NCI-H2029 (cell line): ENCODE results near the gene SH3GL1.
"Not testable (repeated sequence)": the region's sequence is repeated elsewhere in the genome, so short reads cannot be mapped to it uniquely, and the experiment has no call there.

Source experiments
- DNase-seq: peaks from one replicate; lab custom pipeline; 2025; lab: John Stamatoyannopoulos, UW

The SH3GL1 gene

DNA sequence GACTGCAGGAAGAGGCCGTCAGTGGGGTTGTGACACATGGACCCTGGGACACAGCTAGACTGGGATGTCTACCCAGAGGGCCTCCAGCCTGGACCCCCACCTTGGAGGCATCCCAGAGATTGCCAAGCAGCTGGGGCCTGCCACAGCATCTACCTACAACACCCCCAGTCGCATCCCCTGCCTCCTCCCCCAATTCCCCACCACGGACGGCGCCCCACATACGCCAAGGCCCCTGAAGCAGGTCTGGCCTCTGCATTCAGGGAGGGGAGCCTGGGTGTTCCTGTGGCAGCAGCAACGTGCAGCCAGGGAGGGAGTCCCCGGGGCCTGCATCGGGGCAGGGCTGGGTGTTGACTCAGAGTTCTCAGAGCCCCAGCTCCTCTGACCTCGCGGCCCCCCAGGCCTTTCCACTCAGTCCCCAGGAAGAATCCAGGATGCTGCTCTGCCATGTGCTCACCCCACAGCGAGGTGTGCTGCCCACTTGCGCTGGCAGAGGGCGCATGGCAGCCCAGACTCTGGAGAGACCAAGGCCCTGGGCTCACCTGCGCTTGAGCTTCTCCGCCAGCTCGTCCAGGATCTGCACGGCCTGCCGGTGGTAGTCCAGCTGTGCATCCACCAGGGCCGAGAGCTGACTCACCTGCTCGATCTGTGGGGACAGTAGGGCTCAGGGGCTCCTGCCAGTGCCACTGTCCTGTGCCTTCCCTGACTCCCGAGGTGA is 37.4 kb downstream of the SH3GL1 start:
- no peak for DNase-seq

DNA sequence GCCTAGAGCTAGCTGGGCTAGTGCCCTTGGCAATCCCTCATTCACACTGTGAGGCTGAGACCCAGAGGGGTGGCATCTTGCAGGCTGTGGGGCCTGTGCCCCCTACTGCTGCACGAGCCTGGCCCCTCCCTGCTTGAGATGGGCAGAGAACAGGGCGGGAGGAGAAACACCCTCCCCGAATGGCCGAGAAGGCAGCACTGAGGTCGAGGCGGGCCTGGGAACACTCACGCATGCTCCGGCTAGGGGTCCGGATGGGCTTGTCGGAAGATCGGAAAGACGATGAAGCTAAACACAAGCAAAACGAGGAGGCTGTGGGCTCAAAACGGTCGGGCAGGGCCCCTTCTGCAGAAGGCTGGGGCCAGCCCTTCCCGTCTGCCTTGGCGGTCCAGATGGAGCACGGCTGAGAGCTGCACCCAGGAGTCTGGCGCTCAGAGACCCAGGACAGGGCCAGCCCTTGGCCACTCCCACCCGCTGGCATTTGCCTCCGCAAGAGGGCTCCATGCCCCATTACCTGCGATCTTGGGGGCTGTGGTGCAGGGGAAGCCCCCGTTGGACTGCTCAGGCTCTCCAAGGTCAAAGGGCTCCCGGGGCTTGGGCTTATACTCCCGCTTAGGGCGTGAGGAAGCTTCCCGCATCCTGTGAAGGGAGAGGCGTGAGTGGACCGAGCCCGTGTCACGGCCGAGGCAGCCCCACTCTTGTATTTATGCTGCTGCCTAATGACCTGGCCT is 38.1 kb downstream of the SH3GL1 start:
- no peak for DNase-seq

DNA sequence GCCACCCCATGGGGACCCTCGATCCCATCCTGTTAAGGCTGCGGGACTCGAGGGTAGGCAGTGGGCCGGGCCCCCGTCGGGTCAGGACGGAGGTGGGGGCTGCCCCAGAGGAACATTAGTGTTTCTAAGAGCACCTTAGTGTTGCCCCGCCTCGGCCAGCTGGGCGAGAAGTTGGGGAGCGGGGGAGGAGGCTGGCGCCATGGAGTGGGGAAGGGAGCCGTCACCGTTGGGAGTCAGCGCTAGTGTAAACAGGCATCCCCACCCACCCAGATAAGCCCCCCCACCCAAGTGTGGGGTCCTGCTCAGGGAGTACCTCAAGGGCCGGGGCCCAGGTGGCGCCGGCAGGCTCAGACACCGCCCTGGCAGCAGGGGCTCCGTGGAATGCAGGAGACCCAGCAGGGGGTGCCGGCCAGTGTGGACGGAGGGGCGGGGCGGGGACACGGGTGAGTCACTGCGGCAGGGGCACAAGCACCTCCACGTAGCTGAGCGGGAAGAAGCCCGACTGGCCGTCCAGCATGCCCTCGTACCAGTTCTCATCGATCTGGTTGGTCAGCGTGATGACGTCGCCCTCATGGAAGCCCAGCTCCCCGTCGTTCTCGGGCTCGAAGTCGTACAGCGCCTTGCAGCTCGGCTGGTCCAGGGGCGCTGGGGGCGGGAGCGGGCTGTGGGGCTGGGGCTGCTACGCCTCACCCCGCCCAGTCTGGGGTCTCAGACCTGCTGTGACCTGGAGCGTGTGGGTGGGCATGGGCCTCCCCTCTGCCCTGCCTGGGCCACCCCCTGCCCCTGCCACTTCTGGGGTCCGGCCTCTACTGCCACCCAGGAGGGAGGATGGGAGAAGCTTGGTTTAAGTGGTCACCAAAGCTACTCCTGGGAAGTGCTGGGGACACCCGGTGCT is 38.9 kb downstream of the SH3GL1 start:
- no peak for DNase-seq

DNA sequence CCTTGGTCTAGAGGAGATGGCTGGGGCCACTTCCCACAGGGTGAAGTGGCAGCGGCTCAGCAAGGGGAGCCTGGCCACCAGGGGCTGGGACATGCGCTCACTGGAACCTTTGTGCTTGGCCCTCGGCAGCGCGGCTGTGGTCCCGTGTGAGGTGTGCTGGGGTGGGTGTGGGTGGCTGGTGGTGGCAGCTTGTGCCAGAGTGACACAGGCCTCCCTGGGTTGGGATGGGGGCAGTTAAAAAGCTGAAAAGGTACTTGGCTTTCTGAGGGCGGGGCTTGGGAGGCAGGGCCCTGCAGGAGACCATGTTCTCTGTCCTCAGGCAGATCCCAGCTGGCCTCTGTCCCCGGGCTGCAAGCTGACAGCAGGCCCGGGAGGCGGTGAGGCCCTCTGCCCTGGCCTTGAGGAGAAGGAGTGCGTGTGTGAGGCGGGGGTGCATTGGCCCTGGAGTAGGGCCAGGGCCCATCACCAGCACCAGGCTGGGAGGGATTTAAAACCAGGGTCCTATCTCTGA is 39.7 kb downstream of the SH3GL1 start:
- DNase-seq, result no peak

DNA sequence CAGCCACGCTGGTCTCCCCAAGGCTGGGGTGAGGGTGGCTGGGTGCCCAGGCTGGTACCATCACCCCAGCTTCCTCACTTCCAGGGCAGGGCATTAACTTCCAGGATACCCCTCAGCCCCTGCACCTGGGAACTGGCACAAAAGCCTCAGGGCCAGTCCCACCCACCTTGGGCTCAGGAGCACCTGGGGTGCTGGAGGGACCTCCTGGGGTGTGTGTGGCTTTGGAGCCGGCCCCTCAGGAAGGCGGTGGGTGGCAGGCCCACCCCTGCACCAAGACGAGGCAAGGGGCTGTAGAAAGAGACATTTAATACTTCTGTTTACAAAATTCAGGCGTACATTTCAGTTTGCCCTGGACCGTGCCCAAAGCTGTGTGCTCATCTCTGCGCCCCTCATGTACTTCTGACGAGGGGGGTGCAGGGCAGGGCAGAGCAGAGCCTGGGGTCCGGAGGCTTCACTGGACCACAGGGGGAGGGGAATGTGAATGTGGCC is 40.2 kb downstream of the SH3GL1 start:
- no peak for DNase-seq

DNA sequence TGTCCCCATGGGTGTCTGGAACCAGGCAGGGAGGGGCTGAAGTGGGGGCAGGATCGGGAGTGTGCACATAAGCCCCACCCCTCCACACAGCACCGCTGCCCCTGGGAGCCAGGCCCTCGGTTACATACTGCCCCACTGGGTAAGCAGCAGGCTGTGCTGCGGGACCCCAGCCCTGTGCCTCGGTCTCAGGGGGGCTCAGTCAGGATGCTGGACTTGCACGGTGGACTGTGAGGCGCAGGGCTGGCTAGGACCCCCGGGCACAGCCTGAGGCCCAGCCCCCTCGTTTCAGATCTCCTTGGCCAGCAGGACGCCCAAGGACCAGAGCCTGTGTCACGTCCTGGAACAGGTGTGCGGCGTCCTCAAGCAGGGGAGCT is 40.7 kb downstream of the SH3GL1 start:
- DNase-seq, result no peak

DNA sequence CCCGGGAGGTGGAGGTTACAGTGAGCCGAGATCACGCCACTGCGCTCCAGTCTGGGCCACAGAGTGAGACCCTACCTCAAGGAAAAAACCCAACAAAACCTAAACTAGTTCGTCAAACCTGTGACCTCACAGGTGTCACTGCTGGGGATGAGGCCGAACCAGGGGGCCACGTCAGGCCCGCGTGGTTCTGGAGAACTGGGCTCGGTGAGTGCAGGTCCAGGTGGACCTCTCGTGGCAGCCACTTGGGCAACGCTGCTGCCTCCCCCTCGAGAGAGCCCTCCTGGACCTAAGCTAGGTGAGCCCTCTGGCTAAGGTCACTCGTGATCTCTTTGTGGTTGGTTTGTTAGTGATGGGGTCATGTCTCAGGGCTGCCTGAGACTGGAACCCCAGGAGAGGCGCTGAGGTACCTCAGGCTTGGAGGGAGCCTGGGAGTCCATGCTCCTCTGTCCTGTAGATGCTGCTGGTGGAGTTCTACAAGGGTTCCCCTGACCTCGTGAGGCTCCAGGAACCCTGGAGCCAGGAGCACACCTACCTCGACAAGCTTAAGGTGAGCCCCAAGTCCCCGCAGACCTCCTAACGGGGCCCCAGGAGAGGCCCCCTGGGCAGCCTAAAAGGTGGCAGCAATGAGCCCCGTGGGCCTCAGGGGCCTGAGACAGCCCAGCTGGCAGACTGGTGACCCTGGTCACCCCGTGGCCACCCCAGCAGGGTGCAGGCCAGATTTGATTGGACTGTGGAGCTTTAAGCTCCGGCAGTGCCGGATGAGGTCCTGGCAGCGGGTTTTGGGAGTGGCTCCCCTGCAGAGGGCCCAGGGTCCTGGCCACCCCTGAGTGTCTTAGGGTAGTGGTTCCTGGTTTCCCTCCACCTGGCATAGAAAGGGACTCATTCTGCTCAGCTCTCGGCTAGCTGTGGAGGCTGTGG is 41.4 kb downstream of the SH3GL1 start:
- DNase-seq, result no peak

DNA sequence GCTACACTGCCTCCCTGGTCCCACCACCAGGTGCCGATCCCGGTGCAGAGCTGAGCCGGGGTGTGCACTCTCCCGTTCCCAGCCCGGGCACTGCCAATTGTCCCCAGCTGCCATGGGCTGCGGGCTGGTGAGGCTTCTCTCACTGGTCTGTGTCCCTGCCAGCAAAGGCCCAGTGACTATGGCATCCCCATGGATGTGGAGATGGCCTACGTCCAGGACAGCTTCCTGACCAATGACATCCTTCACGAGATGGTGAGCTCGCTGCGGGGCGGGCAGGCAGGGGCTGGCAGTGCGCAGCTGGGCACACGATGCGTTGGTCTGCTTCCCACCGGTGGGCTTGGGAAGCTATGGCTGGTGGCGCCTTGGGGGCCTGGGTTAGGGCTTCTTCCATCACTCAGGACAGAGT is 42.4 kb downstream of the SH3GL1 start:
- DNase-seq, result no peak

DNA sequence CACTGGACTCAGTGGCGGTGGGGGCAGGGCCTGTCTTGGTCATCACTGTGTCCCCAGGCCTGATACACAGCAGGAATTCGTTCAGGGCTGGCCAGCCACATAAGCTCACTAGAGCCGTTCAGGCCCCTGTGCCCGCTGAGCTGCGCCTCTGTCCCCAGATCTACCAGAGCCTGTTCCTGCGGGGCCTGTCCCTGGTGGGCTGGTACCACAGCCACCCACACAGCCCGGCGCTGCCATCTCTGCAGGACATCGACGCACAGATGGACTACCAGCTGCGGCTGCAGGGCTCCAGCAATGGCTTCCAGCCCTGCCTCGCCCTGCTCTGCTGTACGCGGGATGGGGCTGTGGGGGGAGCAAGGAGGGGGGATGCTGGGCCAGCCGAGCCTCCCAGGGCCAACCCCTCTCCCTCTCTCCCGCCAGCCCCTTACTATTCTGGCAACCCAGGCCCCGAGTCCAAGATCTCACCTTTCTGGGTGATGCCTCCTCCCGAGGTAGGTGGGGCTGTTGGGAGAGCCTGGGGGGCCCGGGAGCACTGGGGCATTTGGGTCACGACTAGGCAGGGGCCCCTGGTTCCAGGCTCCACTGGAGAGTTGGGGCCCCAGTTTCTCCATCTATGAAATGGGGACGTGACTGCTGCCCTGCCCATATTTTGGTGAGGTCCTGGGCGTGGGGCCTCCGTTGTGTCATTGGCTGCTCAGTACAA is 43.1 kb downstream of the SH3GL1 start:
- DNase-seq, result no peak

DNA sequence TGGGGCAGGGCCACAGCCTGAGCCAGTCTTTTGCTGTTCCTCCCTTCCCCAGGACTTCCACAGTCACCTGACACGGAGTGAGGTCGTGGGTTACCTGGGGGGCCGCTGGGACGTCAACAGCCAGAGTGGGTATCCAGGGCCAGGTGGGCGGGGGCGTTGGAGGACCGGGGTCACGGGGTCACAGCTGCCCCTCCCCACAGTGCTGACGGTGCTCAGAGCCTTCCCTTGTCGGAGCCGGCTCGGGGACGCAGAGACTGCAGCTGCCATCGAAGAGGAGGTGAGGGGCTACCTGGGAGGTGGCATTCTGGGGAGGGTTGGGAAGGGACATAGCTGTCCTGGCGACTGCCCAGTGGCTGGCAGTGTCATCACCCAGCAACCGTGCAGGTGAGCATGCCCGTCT is 45.5 kb downstream of the SH3GL1 start:
- DNase-seq, result no peak

DNA sequence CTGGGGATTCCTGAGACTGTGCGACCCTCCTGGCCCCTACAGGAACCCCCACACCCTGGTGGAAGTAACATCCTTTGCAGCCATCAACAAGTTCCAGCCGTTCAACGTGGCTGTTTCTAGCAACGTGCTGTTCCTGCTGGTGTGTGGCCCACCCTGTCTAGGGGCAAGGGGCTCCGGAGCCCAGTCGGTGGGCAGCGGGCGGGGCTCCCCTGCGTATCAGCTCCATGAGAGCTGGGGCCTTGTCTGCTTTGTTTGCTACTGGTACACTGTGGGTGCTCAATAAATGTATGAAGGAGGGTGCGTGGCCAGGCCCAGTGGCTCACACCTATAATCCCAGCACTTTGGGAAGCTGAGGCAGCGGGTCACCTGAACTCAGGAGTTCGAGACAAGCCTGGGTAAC is 46.1 kb downstream of the SH3GL1 start:
- no peak for DNase-seq

DNA sequence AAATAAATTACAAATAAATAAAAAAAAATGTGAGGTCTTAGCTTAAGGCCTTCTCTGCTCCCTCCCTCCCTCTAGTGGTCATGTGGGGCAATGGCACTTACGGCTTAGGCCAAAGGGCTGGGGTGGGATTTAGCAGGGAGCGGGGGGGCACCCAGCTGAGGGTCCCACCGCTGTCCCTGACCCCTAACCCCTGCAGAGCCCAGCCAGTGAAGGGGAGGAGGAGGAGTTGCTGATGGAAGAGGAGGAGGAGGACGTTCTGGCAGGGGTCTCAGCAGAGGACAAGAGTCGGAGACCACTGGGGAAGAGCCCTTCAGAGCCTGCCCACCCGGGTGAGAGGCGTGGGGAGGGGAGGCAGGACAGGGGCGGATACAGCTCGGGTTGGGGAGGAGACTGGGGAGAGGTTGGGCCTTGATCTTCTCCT is 47.6 kb downstream of the SH3GL1 start:
- DNase-seq, result peak; percentile 10

DNA sequence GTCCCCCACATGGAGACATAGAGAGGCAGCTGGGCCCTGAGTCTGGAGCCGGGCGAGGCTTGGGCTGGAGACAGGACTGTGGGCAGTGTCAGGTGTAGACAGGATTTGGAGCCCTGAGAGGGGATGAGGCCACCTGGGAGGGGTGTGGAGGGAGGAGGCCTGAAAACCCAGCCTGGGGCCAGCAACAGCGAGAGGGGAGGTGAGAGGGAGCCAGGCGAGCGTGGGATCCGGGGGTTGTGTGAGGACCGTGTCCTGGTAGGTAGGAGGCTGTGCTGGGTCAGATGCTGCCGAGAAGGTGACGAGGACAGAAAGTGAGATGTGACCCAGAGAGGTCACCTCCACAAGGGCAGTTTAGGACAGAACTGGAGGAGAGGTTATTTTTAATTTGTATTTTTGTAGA is 49.6 kb downstream of the SH3GL1 start:
- no peak for DNase-seq

DNA sequence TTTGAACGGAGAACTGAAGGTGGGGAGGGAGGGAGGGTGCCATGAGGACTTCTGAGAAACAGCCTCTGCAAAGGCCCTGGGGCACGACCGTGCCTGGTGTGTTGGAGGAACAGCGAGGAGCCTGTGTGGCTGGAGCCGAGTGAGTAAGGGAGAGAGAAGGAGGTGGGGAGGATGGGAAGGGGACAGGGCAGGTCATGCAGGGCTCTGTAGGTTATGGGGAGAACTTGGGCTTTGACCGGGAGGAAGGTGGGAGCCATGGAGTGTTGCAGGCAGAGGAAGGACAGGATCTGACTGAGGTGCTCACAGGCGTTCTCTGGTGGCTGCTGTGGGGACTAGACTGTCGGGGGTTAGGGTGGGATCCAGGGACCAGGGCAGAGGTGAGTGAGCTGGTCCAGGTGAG is 50.2 kb downstream of the SH3GL1 start:
- DNase-seq, result no peak

DNA sequence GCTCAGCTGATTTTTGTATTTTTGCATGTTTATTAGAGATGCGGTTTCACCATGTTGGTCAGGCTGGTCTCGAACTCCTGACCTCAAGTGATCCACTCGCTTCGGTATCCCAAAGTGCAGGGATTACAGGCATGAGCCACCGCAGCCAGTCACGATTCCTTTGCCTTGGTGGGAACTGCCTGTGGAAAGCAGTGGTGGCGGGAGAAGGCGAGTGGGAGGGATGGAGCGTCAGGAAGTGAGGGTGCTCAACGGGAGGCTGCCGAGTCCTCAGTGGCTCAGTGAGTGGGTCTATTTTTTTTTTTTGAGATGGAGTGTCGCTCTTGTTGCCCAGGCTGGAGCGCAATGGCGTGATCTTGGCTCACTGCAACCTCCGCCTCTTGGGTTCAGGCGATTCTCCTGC is 51.1 kb downstream of the SH3GL1 start:
- DNase-seq, result not testable (repeated sequence)

DNA sequence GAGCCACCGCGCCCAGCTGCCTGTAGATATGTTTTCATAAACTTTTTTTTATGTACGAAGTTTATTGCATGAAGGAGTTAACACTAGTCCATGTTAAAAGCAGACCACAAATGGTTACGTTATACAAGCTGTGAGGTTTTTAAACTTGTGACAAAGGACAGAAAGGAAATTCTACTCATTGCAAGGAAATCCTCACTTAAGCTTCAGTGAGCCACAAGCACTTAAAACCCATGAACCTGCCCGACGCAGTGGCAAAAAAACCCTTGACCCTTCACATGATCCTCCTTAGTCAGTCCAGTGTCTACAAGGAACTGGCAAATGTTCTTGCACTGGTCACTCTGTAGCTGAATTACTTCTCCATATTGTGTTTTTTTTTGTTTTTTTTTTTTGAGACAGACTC is 52.8 kb downstream of the SH3GL1 start:
- no peak for DNase-seq

DNA sequence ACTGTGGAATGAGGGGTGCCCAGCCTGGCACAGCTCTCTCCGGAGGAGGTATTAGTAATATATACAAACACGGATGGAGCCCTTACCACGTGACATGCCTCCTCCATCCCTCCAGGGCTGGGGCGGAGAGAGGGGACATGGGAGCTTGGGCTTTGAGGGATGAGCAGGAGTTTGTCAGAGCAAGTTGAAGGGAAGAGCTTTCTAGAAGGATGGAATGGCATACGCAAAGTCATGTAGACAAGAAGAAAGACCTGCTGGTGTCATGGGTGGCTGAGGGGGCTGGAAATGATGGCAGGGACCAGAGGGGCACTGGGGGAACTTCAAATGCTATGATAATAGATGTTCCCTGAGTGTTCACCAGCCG is 54.3 kb downstream of the SH3GL1 start:
- no peak for DNase-seq

DNA sequence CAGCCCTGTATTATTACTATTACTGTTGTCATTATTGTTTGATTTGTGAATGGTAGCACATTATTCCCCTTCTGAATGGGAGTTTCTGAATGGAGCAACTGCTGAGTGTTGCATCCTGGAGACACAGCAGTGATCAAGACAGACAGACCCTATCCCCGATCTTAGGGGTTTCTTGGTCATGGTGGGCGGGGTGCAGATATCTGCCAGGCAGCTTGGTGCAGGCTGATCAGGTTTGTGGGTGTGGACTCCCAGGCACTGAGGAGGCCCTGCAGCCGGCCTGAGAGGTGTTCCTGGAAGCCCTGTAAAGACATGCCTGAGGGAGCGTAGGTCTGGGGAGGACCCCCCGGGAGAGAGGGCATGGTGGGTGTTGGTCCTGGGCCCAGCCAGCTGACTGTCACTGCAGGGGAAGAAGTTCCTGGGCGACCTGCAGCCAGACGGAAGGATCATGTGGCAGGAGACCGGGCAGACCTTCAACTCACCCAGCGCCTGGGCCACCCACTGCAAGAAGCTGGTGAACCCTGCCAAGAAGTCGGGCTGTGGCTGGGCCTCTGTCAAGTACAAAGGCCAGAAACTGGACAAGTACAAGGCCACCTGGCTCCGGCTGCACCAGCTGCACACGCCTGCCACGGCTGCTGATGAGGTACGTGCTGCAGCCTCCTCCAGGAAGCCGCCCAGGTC is 54.9 kb downstream of the SH3GL1 start:
- DNase-seq, result no peak

DNA sequence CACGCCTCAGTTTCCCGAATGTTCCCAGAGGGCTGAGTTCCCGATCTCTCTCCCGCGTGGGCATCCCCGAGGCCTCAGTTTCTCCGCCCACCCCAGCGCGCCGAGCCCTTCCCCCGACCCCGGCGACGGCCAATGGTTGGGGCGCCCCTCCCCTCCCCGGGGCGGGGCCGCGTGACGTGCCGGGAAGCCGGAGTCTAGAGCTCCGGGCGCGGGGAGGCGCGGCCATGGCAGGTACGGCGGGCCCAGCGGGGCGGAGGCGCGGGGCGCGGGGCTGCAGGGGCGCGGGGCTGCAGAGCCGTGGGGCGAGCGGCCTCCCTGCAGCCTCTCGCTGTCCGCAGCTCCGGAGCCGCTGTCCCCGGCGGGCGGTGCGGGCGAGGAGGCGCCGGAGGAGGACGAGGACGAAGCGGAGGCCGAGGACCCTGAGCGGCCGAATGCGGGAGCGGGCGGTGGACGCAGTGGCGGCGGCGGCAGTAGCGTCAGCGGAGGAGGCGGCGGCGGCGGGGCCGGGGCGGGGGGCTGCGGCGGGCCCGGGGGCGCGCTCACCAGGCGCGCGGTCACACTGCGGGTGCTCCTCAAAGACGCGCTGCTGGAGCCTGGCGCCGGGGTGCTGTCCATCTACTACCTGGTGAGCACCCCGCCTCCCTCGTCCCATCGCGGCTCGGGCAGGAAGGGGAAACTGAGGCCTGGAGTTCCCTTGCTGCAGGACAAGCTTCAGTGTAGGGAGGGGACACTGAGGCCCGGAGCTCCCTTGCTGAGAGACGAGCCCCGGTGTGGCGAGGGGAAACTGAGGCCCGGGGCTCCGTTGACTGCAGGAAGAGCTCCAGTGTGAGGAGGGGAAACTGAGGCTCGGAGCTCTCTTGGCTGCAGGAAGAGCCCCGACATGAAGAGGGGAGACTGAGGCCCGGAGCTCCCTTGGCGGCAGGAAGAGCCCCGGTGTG is 56.7 kb downstream of the SH3GL1 start, which contains the start of gene MPND:
Gene MPND (plus strand): TSS at position 193 of the 938 bp plus-strand sequence. CDS start 32 bp downstream, at position 225.
- DNase-seq, result peak; percentile 79
